ENCODE measurements around the gene LRCH1. TPM values are rescaled to one million over a fixed set of nuclear protein-coding genes. Genes with fewer than 3 reads are reported as not detected.

LRCH1 gene
- total and polyA plus RNA-seq, 3 donors from 2014 or later: 8.9 to 17.7 (median 16.8) TPM

DNA sequence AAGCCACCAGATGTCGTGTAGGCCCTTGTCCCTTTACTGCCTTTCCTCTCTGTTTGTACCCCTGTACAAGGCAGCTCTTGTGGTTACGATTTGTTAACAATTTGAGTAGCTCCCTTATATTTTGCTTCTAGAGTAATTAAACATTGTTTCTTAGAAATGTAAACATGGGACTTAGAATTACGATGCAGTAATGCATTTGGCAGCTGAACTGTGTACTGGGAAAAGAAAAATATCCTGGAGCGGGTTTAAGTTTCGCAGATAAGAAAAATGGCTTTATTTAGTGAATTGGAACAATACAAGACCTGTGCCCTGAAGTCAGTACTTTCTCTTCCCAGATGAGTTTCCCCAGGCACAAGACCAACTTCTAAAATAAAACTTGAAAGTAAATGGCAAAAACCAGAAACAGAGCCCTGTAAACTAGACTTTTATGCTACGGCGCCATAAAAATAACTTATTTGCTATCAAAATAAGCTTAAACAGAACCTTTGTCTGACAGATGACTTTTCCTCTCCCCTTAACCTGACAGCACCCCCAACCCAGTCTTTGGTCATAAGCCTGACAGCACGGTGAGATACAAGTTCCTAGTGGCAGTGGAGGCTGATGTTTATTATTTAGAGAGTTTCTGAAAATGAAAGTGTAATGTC is 63.0 kb downstream of the LRCH1 start:
- no peak overlapping the region for H3K4me3 ChIP-seq
- intact Hi-C loops (cut with DNase I; ENCODE audit: low total_unique reads): no loop called here
- H3K9me3 ChIP-seq: no peaks in the 10 kb centered on the region
- TF ChIP-seq POLR2A (IDR thresholded peaks at IDR 0.05) (no peak), CTCF (IDR thresholded peaks at IDR 0.05) (no peak)
- DNase-seq: no peak
- H3K27ac ChIP-seq: peak overlapping the region; percentile 78 to 87
- WGBS, 2 donors: 52 to 54% methylated on average over 8 of the region's 8 CpGs
- no peaks in the 10 kb centered on the region for H3K36me3 ChIP-seq (ENCODE audit: low read depth, missing control alignments)
- peaks cover 15% of the 10 kb centered on the region for H3K4me1 ChIP-seq
- H3K27me3 ChIP-seq: no peaks in the 10 kb centered on the region

- Histone ChIP-seq H3K36me3 (ENCODE audit: low read depth, missing control alignments) (no peaks in the 10 kb centered on the region), H3K4me3 (no peak overlapping the region), H3K27me3 (no peaks in the 10 kb centered on the region), H3K9me3 (no peaks in the 10 kb centered on the region), H3K4me1 (peaks cover 18% of the 10 kb centered on the region), H3K27ac (peak overlapping the region; percentile 76 to 87)
- 70 to 74% methylated on average over 8 of the region's 8 CpGs for WGBS, 2 donors
- no peak for DNase-seq
- TF ChIP-seq POLR2A (IDR thresholded peaks at IDR 0.05) (no peak), CTCF (IDR thresholded peaks at IDR 0.05) (no peak)
- intact Hi-C loops (cut with DNase I; ENCODE audit: low total_unique reads): no loop called here
These were observed 64.3 kb downstream of the LRCH1 start for GRCh38 chr13:46617229-46617721.

DNA sequence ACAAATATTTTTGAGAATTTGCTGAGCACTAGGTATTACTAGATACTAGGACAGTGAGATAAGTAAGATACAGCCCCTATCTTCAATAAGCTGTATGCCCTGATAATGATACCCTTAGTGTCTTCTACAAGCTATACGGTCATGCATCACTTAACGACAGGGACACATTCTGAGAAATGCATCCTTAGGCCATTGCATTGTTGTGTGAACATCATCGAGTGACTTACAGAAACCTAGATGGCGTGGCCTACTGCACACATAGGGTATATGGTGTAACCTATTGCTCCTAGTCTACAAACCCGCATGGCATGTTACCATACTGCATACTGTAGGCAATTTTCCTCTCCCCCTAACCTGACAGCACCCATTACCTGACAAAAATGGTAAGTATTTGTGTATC is 64.9 kb downstream of the LRCH1 start:
- Histone ChIP-seq H3K4me1 (peaks cover 18% of the 10 kb centered on the region), H3K36me3 (ENCODE audit: low read depth, missing control alignments) (no peaks in the 10 kb centered on the region), H3K27ac (peak overlapping the region; percentile 76 to 87), H3K9me3 (no peaks in the 10 kb centered on the region), H3K27me3 (no peaks in the 10 kb centered on the region), H3K4me3 (no peak overlapping the region)
- no peak for DNase-seq
- intact Hi-C loops (cut with DNase I; ENCODE audit: low total_unique reads): no loop called here
- WGBS, 2 donors: 92 to 95% methylated on average over 5 of the region's 5 CpGs
- TF ChIP-seq CTCF (IDR thresholded peaks at IDR 0.05) (no peak), POLR2A (IDR thresholded peaks at IDR 0.05) (no peak)

GRCh38 chr13:46618694-46619254 is 65.8 kb downstream of the LRCH1 start:
- no peak overlapping the region for H3K4me3 ChIP-seq
- no peak for DNase-seq
- no peaks in the 10 kb centered on the region for H3K27me3 ChIP-seq
- no peaks in the 10 kb centered on the region for H3K9me3 ChIP-seq
- no peaks in the 10 kb centered on the region for H3K36me3 ChIP-seq (ENCODE audit: low read depth, missing control alignments)
- TF ChIP-seq CTCF (IDR thresholded peaks at IDR 0.05) (no peak), POLR2A (IDR thresholded peaks at IDR 0.05) (no peak)
- intact Hi-C loops (cut with DNase I; ENCODE audit: low total_unique reads): no loop called here
- peak overlapping the region in 1 of 2 donors; percentile 33 for H3K27ac ChIP-seq
- H3K4me1 ChIP-seq: peaks cover 18% of the 10 kb centered on the region
- WGBS, 2 donors: 72 to 74% methylated on average over 3 of the region's 3 CpGs

GRCh38 chr13:46620029-46620428 is 67.1 kb downstream of the LRCH1 start:
- H3K4me3 ChIP-seq: no peak overlapping the region
- H3K36me3 ChIP-seq (ENCODE audit: low read depth, missing control alignments): no peaks in the 10 kb centered on the region
- TF ChIP-seq POLR2A (IDR thresholded peaks at IDR 0.05): no peak
- WGBS, 2 donors: 93 to 94% methylated on average over 5 of the region's 5 CpGs
- intact Hi-C loops (cut with DNase I; ENCODE audit: low total_unique reads): no loop called here
- DNase-seq: no peak
- H3K4me1 ChIP-seq: peaks cover 18% of the 10 kb centered on the region
- no peak overlapping the region for H3K27ac ChIP-seq
- no peaks in the 10 kb centered on the region for H3K9me3 ChIP-seq
- H3K27me3 ChIP-seq: no peaks in the 10 kb centered on the region
